Common myeloid progenitor, CD34-positive (primary cell): ENCODE results near the gene TTC28.
"Not testable (repeated sequence)": the region's sequence is repeated elsewhere in the genome, so short reads cannot be mapped to it uniquely, and the experiment has no call there.

Experiments used
- CTCF ChIA-PET: fragments of 350-600 bp; sonication (Branson Sonifier 250); formaldehyde crosslinking; loops from one replicate; lab custom pipeline; 2021; ENCODE audit warnings: antibody characterized with exemption; lab: Charles Lee
- POLR2A ChIA-PET: fragments of 350-600 bp; sonication (Branson Sonifier 250); formaldehyde crosslinking; loops from one replicate; lab custom pipeline; 2021; ENCODE audit warnings: antibody characterized with exemption; lab: Charles Lee
- DNase-seq, 3 donors: peaks; one replicate each; pipeline versions ENCODE4 v3.0.0 to v3.0.0-alpha.2; 2013
- H3K27ac ChIP-seq, 2 experiments: 1 replicate in 1 of 2; 2 replicates in 1 of 2; pipeline ENCODE4 v1.7.0; 2013; ENCODE audit warnings: inconsistent platforms in 2 of 2, low read length in 2 of 2, mild to moderate bottlenecking in 2 of 2, low read depth in 1 of 2, moderate library complexity in 1 of 2; ENCODE audit not compliant: severe bottlenecking in 2 of 2, insufficient read depth in 1 of 2, poor library complexity in 1 of 2
- H3K27me3 ChIP-seq, 5 experiments: replicated peaks in 2 of 5; 1 replicate in 3 of 5; 2 replicates in 2 of 5; pipeline versions ENCODE4 v1.6.1 to v1.7.0; 2013; ENCODE audit warnings: low read length in 4 of 5, mild to moderate bottlenecking in 2 of 5, moderate library complexity in 2 of 5, inconsistent platforms in 1 of 5; ENCODE audit not compliant: insufficient read depth in 5 of 5, control insufficient read depth in 4 of 5
- H3K36me3 ChIP-seq, 4 experiments: 1 replicate in 2 of 4; 2 replicates in 2 of 4; pipeline versions ENCODE4 v1.6.1 to v1.7.0; 2013; ENCODE audit warnings: low read length in 3 of 4, control low read depth in 1 of 4, mild to moderate bottlenecking in 1 of 4; ENCODE audit not compliant: control insufficient read depth in 4 of 4, insufficient read depth in 4 of 4
- H3K4me1 ChIP-seq, 4 experiments: 1 replicate in 3 of 4; 2 replicates in 1 of 4; pipeline versions ENCODE4 v1.6.1 to v1.7.1; 2013; ENCODE audit warnings: low read length in 3 of 4, mild to moderate bottlenecking in 3 of 4, control low read depth in 1 of 4, inconsistent platforms in 1 of 4, moderate library complexity in 1 of 4; ENCODE audit not compliant: control insufficient read depth in 4 of 4, insufficient read depth in 4 of 4; ENCODE audit errors: control extremely low read depth in 1 of 4
- H3K4me3 ChIP-seq, 7 experiments: 1 replicate in 4 of 7; 2 replicates in 3 of 7; pipeline versions ENCODE4 v1.5.1 to v1.7.0; 2013; ENCODE audit warnings: mild to moderate bottlenecking in 7 of 7, low read length in 6 of 7, moderate library complexity in 6 of 7, inconsistent platforms in 2 of 7, low read depth in 2 of 7, control low read depth in 1 of 7; ENCODE audit not compliant: insufficient read depth in 4 of 7, control insufficient read depth in 1 of 7; ENCODE audit errors: extremely low read depth in 1 of 7
- H3K9me3 ChIP-seq, 5 experiments: 1 replicate in 4 of 5; 2 replicates in 1 of 5; pipeline versions ENCODE4 v1.6.1 to v1.7.1; 2013; ENCODE audit warnings: low read length in 4 of 5, mild to moderate bottlenecking in 2 of 5, inconsistent platforms in 1 of 5, low read depth in 1 of 5, moderate library complexity in 1 of 5; ENCODE audit not compliant: control insufficient read depth in 4 of 5, insufficient read depth in 2 of 5; ENCODE audit errors: control extremely low read depth in 1 of 5
- WGBS: methylation state at CpG from one replicate; pipeline ENCODE4 v1.1.5; 2013; ENCODE audit not compliant: insufficient coverage; 5-methylcytosine and 5-hydroxymethylcytosine counted together

TTC28 gene

DNA sequence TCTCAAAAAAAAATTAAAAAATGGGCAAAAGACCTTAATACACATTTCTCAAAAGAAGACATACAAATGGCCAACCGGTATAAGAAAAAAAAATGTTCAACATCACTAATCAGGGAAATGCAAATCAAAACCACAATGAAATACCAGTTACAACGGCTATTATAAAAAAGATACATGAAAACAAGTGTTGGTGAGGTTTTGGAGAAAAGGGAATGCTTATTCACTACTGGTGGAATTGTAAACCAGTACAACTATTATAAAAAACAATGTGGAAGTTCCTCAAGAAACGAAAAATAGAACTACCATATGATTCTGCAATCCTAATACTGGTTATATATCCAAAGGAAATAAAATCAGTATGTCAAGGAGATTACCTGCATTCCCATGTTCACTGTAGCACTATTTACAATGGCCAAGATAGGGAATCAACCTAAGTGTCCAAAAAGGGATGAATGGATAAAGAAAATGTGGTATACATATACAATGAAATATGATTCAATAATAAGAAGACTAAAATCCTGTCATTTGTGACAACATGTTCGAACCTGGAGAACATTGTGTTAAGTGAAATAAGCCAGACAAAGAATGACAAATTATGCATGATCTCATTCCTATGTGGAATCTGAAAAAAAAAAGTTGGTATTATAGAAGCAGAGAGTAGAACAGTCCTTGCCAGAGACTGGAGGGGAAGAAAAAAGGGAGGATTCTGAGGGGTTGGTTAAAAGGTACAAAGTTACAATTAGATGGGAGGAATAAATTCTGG is 503.7 kb downstream of the TTC28 start:
- no peak overlapping the region for H3K4me3 ChIP-seq
- WGBS, result 100% methylated on average over 2 of the region's 4 CpGs
- CTCF ChIA-PET, result no interaction called here
- no peaks in the 10 kb centered on the region for H3K27me3 ChIP-seq
- H3K9me3 ChIP-seq, result no peaks in the 10 kb centered on the region
- no peak for DNase-seq
- no peak overlapping the region for H3K27ac ChIP-seq
- H3K4me1 ChIP-seq, result peaks cover 0 to 14% (median 2%) of the 10 kb centered on the region in 4 experiments
- no peaks in the 10 kb centered on the region for H3K36me3 ChIP-seq
- POLR2A ChIA-PET, result no interaction called here

DNA sequence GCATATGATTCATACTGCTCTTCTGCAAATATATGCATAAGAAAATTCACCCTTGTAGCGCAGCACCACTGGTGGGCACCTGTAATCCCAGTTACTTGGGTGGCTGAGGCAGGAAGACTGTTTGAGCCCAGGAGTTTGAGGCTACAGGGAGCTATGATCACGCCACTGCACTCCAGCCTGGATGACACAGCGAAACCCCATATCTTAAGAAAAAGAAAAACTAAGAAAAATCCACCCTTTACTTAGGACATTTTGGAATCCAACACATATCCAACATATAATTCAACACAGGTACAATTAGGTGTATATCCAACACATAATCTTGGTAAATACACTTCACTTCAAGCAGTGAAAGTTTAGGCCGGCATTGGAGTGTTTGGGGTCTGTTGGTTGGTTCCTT is 505.1 kb downstream of the TTC28 start:
- H3K4me3 ChIP-seq, result no peak overlapping the region
- no peaks in the 10 kb centered on the region for H3K9me3 ChIP-seq
- peaks cover 0 to 14% (median 2%) of the 10 kb centered on the region in 4 experiments for H3K4me1 ChIP-seq
- H3K27ac ChIP-seq, result no peak overlapping the region
- no peaks in the 10 kb centered on the region for H3K27me3 ChIP-seq
- ChIA-PET POLR2A (no interaction called here), CTCF (no interaction called here)
- no peak for DNase-seq
- WGBS, result 100% methylated on average over 2 of the region's 4 CpGs
- H3K36me3 ChIP-seq, result no peaks in the 10 kb centered on the region

DNA sequence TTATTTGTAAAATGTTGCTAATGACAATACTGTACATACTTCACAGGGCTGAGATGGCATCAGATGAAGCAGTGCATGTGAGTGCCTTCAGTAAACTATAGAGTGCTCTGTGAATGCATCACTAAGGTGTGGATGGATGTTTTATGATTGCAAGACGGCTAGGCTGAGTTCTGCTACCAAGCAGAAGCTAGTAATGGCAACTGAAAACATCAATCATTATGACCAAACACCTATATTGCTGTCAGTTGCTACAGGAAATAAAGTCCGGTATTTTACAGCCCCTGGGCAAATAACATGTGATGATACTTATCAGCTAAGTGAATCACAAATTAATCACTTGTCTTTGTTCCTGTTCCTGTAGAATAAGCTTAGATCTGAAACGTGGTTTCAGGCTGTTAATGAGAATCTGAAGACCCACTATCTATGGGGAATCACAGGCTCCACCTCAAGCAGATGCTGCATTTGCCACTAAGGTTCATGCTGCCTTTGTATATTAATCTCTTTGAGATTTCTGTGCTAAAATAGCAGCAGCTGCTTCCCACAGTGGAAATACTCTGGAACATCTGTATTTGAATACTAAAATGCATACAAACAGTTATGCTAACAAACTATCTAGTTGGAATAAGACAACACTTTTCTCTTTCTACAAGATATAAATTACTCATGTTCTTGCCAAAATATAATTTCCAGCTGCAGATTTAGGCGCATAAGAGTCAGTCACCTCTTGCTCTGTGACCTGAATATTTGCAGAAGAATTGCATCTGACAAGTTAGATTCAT is 506.6 kb downstream of the TTC28 start:
- CTCF ChIA-PET, result interaction anchor here (1.3 kb wide), 1 partner anchor 11 kb away, joined by 4 read pairs; no protein-coding TSS in a partner anchor
- POLR2A ChIA-PET, result interaction anchor here (0.7 kb wide), 1 partner anchor 55 kb away, joined by 3 read pairs; no protein-coding TSS in a partner anchor
- H3K4me3 ChIP-seq, result no peak overlapping the region

DNA sequence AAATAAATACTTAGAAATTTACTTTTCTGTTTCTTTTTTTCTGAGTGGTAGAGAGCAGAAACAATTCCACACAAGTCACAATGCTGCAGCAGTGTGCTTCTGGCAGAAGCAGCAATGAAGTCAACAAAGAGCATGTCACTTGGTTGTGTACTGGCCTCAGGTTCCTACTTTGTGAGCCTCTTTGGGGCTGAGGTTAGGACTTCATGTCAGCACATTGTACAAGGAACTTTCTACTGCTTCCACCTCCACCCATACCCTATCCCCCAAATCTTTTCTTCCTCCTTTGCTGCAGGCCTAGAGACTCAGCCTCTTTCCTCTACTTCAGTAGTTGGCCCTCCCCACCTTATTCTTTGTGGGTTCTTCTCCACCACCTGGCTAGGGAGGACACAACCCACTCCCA is 507.9 kb downstream of the TTC28 start:
- Histone ChIP-seq H3K4me3 (no peak overlapping the region), H3K4me1 (peaks cover 0 to 14% (median 2%) of the 10 kb centered on the region in 4 experiments), H3K27ac (no peak overlapping the region), H3K9me3 (no peaks in the 10 kb centered on the region), H3K27me3 (no peaks in the 10 kb centered on the region), H3K36me3 (no peaks in the 10 kb centered on the region)
- ChIA-PET CTCF (no interaction called here), POLR2A (no interaction called here)
- peak in 1 of 3 donors; percentile 9 for DNase-seq

More for the DNA sequence above, 506.6 kb downstream of the TTC28 start:
- Histone ChIP-seq H3K36me3 (no peaks in the 10 kb centered on the region), H3K4me1 (peaks cover 0 to 14% (median 2%) of the 10 kb centered on the region in 4 experiments), H3K27ac (no peak overlapping the region), H3K9me3 (no peaks in the 10 kb centered on the region), H3K27me3 (no peaks in the 10 kb centered on the region)
- DNase-seq, result peak in 2 of 3 donors; percentile 23 to 52
- WGBS, result 50% methylated on average over 2 of the region's 4 CpGs

DNA sequence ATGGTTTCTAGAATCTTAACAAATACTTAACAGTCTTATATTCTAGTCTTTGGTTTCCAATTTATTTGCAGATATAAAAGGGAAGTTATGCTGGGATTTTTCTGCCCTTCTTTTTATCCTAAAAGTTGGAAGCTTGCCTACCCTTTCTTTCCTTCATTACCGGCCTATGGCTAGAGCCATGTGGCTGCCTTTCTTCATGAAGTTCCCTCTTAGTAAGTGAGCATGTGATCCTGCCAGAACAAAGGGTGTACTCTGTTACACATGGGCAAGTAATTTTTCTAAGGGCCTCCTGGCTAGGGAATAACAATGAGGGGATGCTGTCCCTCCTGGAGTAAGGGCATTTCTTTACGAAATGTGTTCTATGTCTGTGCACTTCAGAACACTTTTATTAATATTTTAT is 508.5 kb downstream of the TTC28 start:
- Histone ChIP-seq H3K27ac (no peak overlapping the region), H3K9me3 (no peaks in the 10 kb centered on the region), H3K4me3 (no peak overlapping the region), H3K36me3 (no peaks in the 10 kb centered on the region), H3K27me3 (no peaks in the 10 kb centered on the region), H3K4me1 (peaks cover 0 to 14% (median 2%) of the 10 kb centered on the region in 4 experiments)
- POLR2A ChIA-PET, result no interaction called here
- no peak for DNase-seq
- CTCF ChIA-PET, result no interaction called here
- no CpG with 5 or more reads among the region's 2 CpGs for WGBS

DNA sequence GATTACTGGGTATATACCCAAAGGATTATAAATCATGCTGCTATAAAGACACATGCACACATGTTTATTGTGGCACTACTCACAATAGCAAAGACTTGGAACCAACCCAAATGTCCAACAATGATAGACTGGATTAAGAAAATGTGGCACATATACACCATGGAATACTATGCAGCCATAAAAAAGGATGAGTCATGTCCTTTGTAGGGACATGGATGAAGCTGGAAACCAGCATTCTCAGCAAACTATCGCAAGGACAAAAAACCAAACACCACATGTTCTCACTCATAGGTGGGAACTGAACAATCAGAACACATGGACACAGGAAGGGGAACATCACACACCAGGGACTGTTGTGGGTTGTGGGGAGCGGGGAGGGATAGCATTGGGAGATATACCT is 510.3 kb downstream of the TTC28 start:
- H3K27me3 ChIP-seq, POLR2A ChIA-PET, CTCF ChIA-PET, H3K27ac ChIP-seq, DNase-seq, H3K9me3 ChIP-seq, H3K4me3 ChIP-seq, H3K36me3 ChIP-seq: not testable (repeated sequence)
- peaks cover 0 to 14% (median 2%) of the 10 kb centered on the region in 4 experiments for H3K4me1 ChIP-seq
- WGBS, result no CpG with 5 or more reads among the region's 2 CpGs

DNA sequence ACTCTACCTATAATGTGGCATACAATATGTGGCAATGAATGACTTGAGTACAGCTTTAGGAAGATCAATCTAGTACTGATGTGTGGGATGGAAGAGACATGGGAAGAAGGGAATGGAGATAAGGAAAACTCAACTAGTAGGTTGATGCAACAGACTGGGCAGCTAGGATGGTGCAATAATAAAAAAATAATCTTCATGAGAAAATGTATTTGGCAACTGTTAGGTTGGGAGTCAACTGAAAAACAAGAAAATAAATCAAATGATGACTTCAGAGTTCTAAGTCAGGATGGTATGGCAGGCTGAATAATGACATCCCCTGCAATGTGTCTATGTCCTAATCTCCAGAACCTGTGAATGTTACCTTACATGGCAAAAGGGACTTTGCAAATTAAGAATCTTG is 523.8 kb downstream of the TTC28 start:
- CTCF ChIA-PET, result no interaction called here
- H3K4me3 ChIP-seq, result no peak overlapping the region
- POLR2A ChIA-PET, result no interaction called here
- H3K27ac ChIP-seq, result no peak overlapping the region
- no peaks in the 10 kb centered on the region for H3K36me3 ChIP-seq
- H3K27me3 ChIP-seq, result no peaks in the 10 kb centered on the region
- no peak for DNase-seq
- no peaks in the 10 kb centered on the region for H3K4me1 ChIP-seq
- H3K9me3 ChIP-seq, result peaks cover 0 to 6% (median 0%) of the 10 kb centered on the region in 5 experiments
